K562 (cell line): ENCODE results near the gene LYPD6B. TPM values are rescaled to one million over a fixed set of nuclear protein-coding genes. Genes with fewer than 3 reads are reported as not detected.

ENCODE experiments used
- ATAC-seq: fragments of 200-7000 bp; cut with Tn5 transposase; 3 replicates; pipeline ENCODE4 v1.9.1; 2020; ENCODE audit warnings: moderate library complexity
- BruUV-seq: library from RNA; stranded (reverse); fragments of 400-500 nt; replicated peaks from 2 replicates; lab custom pipeline; 2021; lab: Mats Ljungman, UMichigan
- CTCF ChIA-PET: fragments of 300-600 bp; formaldehyde crosslinking; extraction: SDS; loops from one replicate; lab custom pipeline; 2021; ENCODE audit warnings: low intra/inter-chr PET ratio; lab: Yijun Ruan, JAX
- POLR2A ChIA-PET: fragments of 300-600, 350-650 bp; sonication (Branson Sonifier 250); formaldehyde crosslinking; extraction: SDS; loops from one replicate; lab custom pipeline; 2021; ENCODE audit warnings: antibody characterized with exemption, inconsistent platforms; lab: Yijun Ruan, JAX
- DNase-seq, 4 experiments: peaks; one replicate each; pipeline versions ENCODE4 v3.0.0 to v3.0.0-alpha.2; 2011 to 2018; ENCODE audit warnings: low spot score in 3 of 4, mixed read lengths in 3 of 4; ENCODE audit errors: extremely low read depth in 1 of 4
- FAIRE-seq: peaks from 2 replicates; lab custom pipeline; 2011; peaks lifted over from hg19 to GRCh38; lab: Jason Lieb, UNC
- H2AFZ ChIP-seq: 2 replicates; pipeline ENCODE4 v1.6.0; 2011; ENCODE audit warnings: low read depth, low read length, control low read depth, inconsistent platforms
- H3K27ac ChIP-seq: fragments of 200-600 bp; 3 replicates; pipeline ENCODE4 v1.8.0; 2011; ENCODE audit warnings: low read depth, mild to moderate bottlenecking, control low read depth, inconsistent platforms, low read length, moderate library complexity, mixed read lengths; ENCODE audit errors: extremely low read depth
- H3K27me3 ChIP-seq, 2 experiments: fragments of 300-600 bp in 1 of 2; 2 replicates in 1 of 2; 3 replicates in 1 of 2; pipeline versions ENCODE4 v1.6.0 to v1.8.0; 2011; ENCODE audit warnings: inconsistent platforms in 2 of 2, low read length in 2 of 2, mild to moderate bottlenecking in 1 of 2, mixed read lengths in 1 of 2, moderate library complexity in 1 of 2; ENCODE audit not compliant: control insufficient read depth in 2 of 2, insufficient read depth in 2 of 2
- H3K36me3 ChIP-seq: fragments of 300-600 bp; 3 replicates; pipeline ENCODE4 v1.8.0; 2011; ENCODE audit warnings: mild to moderate bottlenecking, low read length, inconsistent platforms; ENCODE audit not compliant: control insufficient read depth, insufficient read depth
- H3K4me1 ChIP-seq, 2 experiments: fragments of 200-600 bp in 1 of 2; replicated peaks in 1 of 2; 2 replicates in 1 of 2; 3 replicates in 1 of 2; pipeline versions ENCODE4 v1.5.1 to v1.8.0; 2011; ENCODE audit warnings: inconsistent platforms in 2 of 2, low read length in 2 of 2, mild to moderate bottlenecking in 1 of 2, mixed read lengths in 1 of 2, moderate library complexity in 1 of 2; ENCODE audit not compliant: control insufficient read depth in 2 of 2, insufficient read depth in 2 of 2
- H3K4me2 ChIP-seq: 2 replicates; pipeline ENCODE4 v1.6.1; 2011; ENCODE audit warnings: low read length, control low read depth, inconsistent platforms, mixed read lengths; ENCODE audit not compliant: insufficient read depth
- H3K4me3 ChIP-seq: fragments of 200-600 bp; sonication (generic), shearing (Covaris generic); 2 replicates; pipeline ENCODE4 v1.5.1; 2016; ENCODE audit warnings: control low read depth, inconsistent platforms
- H3K79me2 ChIP-seq: fragments of 200-600 bp; 3 replicates; pipeline ENCODE4 v1.8.0; 2011; ENCODE audit warnings: low read length, inconsistent platforms; ENCODE audit not compliant: control insufficient read depth, insufficient read depth
- H3K9ac ChIP-seq, 2 experiments: 2 replicates each; pipeline versions ENCODE4 v1.6.0 to v1.6.1; 2011; ENCODE audit warnings: low read depth in 2 of 2, low read length in 2 of 2, control low read depth in 1 of 2, inconsistent platforms in 1 of 2, mild to moderate bottlenecking in 1 of 2, mixed read lengths in 1 of 2; ENCODE audit not compliant: insufficient read depth in 1 of 2
- H3K9me1 ChIP-seq: one replicate; pipeline ENCODE4 v1.6.0; 2011; ENCODE audit warnings: inconsistent platforms, mild to moderate bottlenecking, low read length, moderate library complexity; ENCODE audit not compliant: control insufficient read depth, insufficient read depth
- H3K9me3 ChIP-seq: replicated peaks from 2 replicates; pipeline ENCODE4 v1.5.1; 2011; ENCODE audit warnings: low read depth, low read length, inconsistent platforms; ENCODE audit not compliant: control insufficient read depth, insufficient read depth
- H4K20me1 ChIP-seq: replicated peaks from 2 replicates; pipeline ENCODE4 v1.6.1; 2011; ENCODE audit warnings: low read length, inconsistent platforms, mixed read lengths; ENCODE audit not compliant: control insufficient read depth, insufficient read depth
- CBFB ChIP-seq: sonication (generic); formaldehyde crosslinking; IDR thresholded peaks from 2 replicates; pipeline ENCODE4 v1.4.0; 2020; ENCODE audit warnings: mild to moderate bottlenecking, missing genetic modification reagents
- FOXA3 ChIP-seq, 2 experiments: fragments of 450-650 bp in 1 of 2; sonication (generic) in 1 of 2; formaldehyde crosslinking; IDR thresholded peaks in 1 of 2; conservative IDR thresholded peaks in 1 of 2; 2 replicates each; pipeline versions ENCODE4 v1.4.0 to v1.8.0; 2020 to 2022; ENCODE audit warnings: mild to moderate bottlenecking in 2 of 2, missing genetic modification reagents in 1 of 2
- HCFC1 ChIP-seq: IDR thresholded peaks from 2 replicates; pipeline ENCODE4 v1.6.1; 2012; ENCODE audit warnings: low read depth, low read length, improper control_type of control experiment
- KAT7 ChIP-seq: sonication (generic); formaldehyde crosslinking; IDR thresholded peaks from 2 replicates; pipeline ENCODE4 v1.8.0; 2022; ENCODE audit warnings: missing genetic modification reagents, mild to moderate bottlenecking, borderline replicate concordance
- NCOA2 ChIP-seq, 2 experiments: fragments of 450-650 bp; IDR thresholded peaks; 2 replicates each; pipeline ENCODE4 v1.6.1; 2018; ENCODE audit warnings: mild to moderate bottlenecking in 2 of 2, moderate library complexity in 1 of 2; ENCODE audit not compliant: partially characterized antibody in 2 of 2
- NCOR1 ChIP-seq: fragments of 450-650 bp; IDR thresholded peaks from 2 replicates; pipeline ENCODE4 v1.6.1; 2016; ENCODE audit warnings: mild to moderate bottlenecking, moderate library complexity
- TSHZ1 ChIP-seq: fragments of 250-450 bp; sonication (Bioruptor Pico); IDR thresholded peaks from 2 replicates; pipeline ENCODE4 v1.4.0; 2020; ENCODE audit warnings: mild to moderate bottlenecking, moderate library complexity
- ZBTB1 ChIP-seq: sonication (generic); formaldehyde crosslinking; IDR thresholded peaks from 2 replicates; pipeline ENCODE4 v1.8.1; 2023; ENCODE audit warnings: missing genetic modification reagents, low read depth, mild to moderate bottlenecking, borderline replicate concordance
- WGBS: fragments of 100-300 bp; shearing (Covaris generic); methylation state at CpG from one replicate; pipeline ENCODE4 v1.1.6; 2016; ENCODE audit warnings: low coverage, mixed read lengths; ENCODE audit not compliant: insufficient coverage; ENCODE audit errors: missing lambda C conversion rate; 5-methylcytosine and 5-hydroxymethylcytosine counted together
- in situ Hi-C: fragments of 300-500 bp; cut with MboI; formaldehyde crosslinking; loops from 4 replicates; pipeline ENCODE4 v1.15.0; 2018; ENCODE audit warnings: inconsistent platforms, mixed read lengths
- intact Hi-C: fragments of 100-400 bp; cut with micrococcal nuclease; formaldehyde crosslinking; loops from 2 replicates; pipeline ENCODE4 v1.14.2; 2022
- polyA plus RNA-seq, 8 experiments: library from polyadenylated mRNA; depleted of rRNA in 4 of 8; stranded (reverse) in 5 of 8; unstranded in 3 of 8; fragments of >200 nt; fragmentation: Nextera tagmentation in 2 of 8; fragmentation: Illumina TruSeq in 1 of 8; extraction: Ambion mirVana in 2 of 8; extraction: Trizol in 1 of 8; gene quantifications; 2 replicates each; pipeline versions ENCODE4 v1.2.1 to v1.2.3, GENCODE V29; 2011 to 2014; ENCODE audit warnings: inconsistent platforms in 1 of 8, missing spikeins in 1 of 8
- total RNA-seq, 7 experiments: library from RNA; depleted of rRNA in 6 of 7; stranded (reverse); fragments of >200 nt in 6 of 7; fragmentation: Illumina TruSeq in 2 of 7; extraction: Trizol in 2 of 7; gene quantifications; 2 replicates each; pipeline versions ENCODE4 v1.2.1 to v1.2.3, GENCODE V29; 2011 to 2021; ENCODE audit warnings: low replicate concordance in 1 of 7

LYPD6B gene
- total and polyA plus RNA-seq, 9 of the 15 experiments (the other 6 are each of a cell fraction or from before 2014, with no cell fraction given): not detected

- H3K9me1 ChIP-seq: no peaks in the 10 kb centered on the region
- H3K4me2 ChIP-seq: no peak overlapping the region
- no peak overlapping the region for H3K9ac ChIP-seq
- no peak overlapping the region for H3K27ac ChIP-seq
- H3K4me1 ChIP-seq: no peaks in the 10 kb centered on the region
- no peaks in the 10 kb centered on the region for H3K36me3 ChIP-seq
- CTCF ChIA-PET: no interaction called here
- no TSS peak for BruUV-seq
- no peaks in the 10 kb centered on the region for H3K79me2 ChIP-seq
- H3K4me3 ChIP-seq: no peak overlapping the region
- FAIRE-seq: no peak
- POLR2A ChIA-PET: interaction anchor here (0.6 kb wide), 1 partner anchor 447 kb away, joined by 3 read pairs; no protein-coding TSS in a partner anchor
- no peak for ATAC-seq
- no peaks in the 10 kb centered on the region for H4K20me1 ChIP-seq
- DNase-seq: no peak
- intact Hi-C loops: no loop called here
- no peak for TF ChIP-seq NCOA2 (IDR thresholded peaks at IDR 0.05; ENCODE audit: partially characterized antibody in 2 of 2)
- no peak for TF ChIP-seq TSHZ1 (CRISPR knock-in tag)
- TF ChIP-seq HCFC1: no peak
- TF ChIP-seq ZBTB1 (CRISPR knock-in tag): no peak
- no peak for TF ChIP-seq NCOR1
- no peak for TF ChIP-seq CBFB
- TF ChIP-seq FOXA3 (CRISPR knock-in tag; conservative IDR thresholded peaks at IDR 0.05 in 1 of 2, IDR thresholded peaks at IDR 0.05 in 1 of 2): no peak
- TF ChIP-seq KAT7 (CRISPR knock-in tag): no peak
- H3K27me3 ChIP-seq: no peaks in the 10 kb centered on the region
- no peak overlapping the region for H2AFZ ChIP-seq
- H3K9me3 ChIP-seq: no peaks in the 10 kb centered on the region
- 0% methylated on average over 3 of the region's 3 CpGs for WGBS
- in situ Hi-C loops: no loop called here
These were observed 223.2 kb downstream of the LYPD6B start for GRCh38 chr2:149261692-149262091.

Other genes with a start within 250 kb of the LYPD6B start
- gene KIF5C, start 163.5 kb upstream of the LYPD6B start, total RNA-seq (2014; rRNA removed): not detected in 2 replicates
- gene KIF5C, start 163.5 kb upstream of the LYPD6B start, total RNA-seq (2014; rRNA removed; fragmentation: Illumina TruSeq; extraction: Trizol): not detected in 2 replicates
- gene KIF5C, start 163.5 kb upstream of the LYPD6B start, total RNA-seq (2015; rRNA removed; fragmentation: Illumina TruSeq; extraction: Trizol): not detected in 2 replicates
- gene KIF5C, start 163.5 kb upstream of the LYPD6B start, total RNA-seq (2021): 0.09 TPM in 2 replicates
- gene KIF5C, start 163.5 kb upstream of the LYPD6B start, polyA plus RNA-seq (2011; rRNA removed): 0.01 TPM in 1 of 2 replicates, not detected in the other
- 0.01 TPM in 1 of 2 replicates, not detected in the other for gene KIF5C, start 163.5 kb upstream of the LYPD6B start, polyA plus RNA-seq (2014; fragmentation: Illumina TruSeq; extraction: Trizol)
- gene KIF5C, start 163.5 kb upstream of the LYPD6B start, polyA plus RNA-seq (2014; fragmentation: Nextera tagmentation; extraction: Ambion mirVana): not detected
- not detected in 2 replicates for gene KIF5C, start 163.5 kb upstream of the LYPD6B start, polyA plus RNA-seq (2014; rRNA removed)